GM08714 (cell line): Measurements from ENCODE around the gene SSU72.
"Not testable (repeated sequence)": the region's sequence is repeated elsewhere in the genome, so short reads cannot be mapped to it uniquely, and the experiment has no call there.

Source experiments
- H3K4me3 ChIP-seq: fragments of 200-500 bp; sonication (Bioruptor generic); 2 replicates; pipeline ENCODE4 v1.5.1; 2014; ENCODE audit warnings: mild to moderate bottlenecking, low read length, inconsistent platforms
- ZNF274 ChIP-seq: IDR thresholded peaks from 2 replicates; pipeline ENCODE4 v1.6.1; 2012; ENCODE audit warnings: mild to moderate bottlenecking, low read depth, low read length

Gene SSU72

DNA sequence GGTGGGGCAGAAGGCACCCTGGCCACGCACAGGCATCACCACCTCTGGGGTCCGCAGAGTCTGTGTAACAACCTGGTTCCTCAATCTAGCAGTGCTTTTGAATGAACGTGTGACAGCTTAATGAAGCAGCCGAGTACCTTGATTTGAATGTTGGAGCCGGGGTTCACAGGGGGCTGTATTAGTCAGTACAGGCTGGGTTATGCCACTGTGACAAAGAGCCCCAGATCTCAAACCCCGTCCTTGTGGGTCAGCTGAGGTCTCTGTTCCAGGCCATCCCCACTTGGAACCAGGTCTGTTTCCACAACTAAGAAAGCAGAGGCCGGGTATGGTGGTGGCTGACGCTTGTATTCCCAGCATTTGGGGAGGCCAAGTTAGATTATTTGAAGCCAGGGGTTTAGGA, 44.7 kb downstream of the SSU72 start:
- H3K4me3 ChIP-seq, result no peak overlapping the region
- TF ChIP-seq ZNF274, result no peak

GRCh38 chr1:1529321-1529720, 45.3 kb downstream of the SSU72 start:
- H3K4me3 ChIP-seq, result no peak overlapping the region
- no peak for TF ChIP-seq ZNF274

- TF ChIP-seq ZNF274, result no peak
- no peak overlapping the region for H3K4me3 ChIP-seq
These were observed 46.1 kb downstream of the SSU72 start for GRCh38 chr1:1528301-1529267.

DNA sequence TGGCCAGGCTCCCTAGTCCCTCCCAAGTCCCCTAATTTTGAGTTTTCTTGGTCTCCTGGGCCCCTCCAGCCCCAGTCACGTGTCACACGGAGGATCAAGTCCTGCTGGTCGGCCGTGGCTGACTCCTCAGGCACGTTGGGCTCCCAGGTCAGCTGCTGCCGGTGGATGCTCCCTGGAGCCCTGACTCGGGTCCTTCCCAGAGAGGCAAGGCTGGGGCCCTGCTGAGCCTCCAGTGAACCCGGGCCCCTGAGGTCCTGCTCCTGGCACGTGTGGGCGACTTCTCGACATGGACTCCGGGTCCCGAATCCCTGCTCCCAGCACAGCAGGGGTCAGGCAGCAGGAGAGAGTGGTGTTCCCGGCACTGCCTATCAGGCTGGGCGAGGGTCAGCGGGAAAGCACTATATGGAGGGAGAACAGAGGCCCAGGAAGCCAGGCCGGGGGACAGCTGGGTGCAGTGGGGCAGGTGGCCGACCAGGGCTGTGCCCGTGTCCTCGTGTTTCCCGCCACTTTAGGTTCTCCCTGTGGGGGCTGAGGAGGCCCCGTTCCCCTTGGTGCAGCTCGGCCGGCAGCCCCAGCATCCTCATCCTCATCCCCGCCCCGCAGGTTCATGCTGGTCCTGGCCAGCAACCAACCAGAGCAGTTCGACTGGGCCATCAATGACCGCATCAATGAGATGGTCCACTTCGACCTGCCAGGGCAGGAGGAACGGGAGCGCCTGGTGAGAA, 47.4 kb downstream of the SSU72 start:
- no peak overlapping the region for H3K4me3 ChIP-seq
- TF ChIP-seq ZNF274, result no peak

DNA sequence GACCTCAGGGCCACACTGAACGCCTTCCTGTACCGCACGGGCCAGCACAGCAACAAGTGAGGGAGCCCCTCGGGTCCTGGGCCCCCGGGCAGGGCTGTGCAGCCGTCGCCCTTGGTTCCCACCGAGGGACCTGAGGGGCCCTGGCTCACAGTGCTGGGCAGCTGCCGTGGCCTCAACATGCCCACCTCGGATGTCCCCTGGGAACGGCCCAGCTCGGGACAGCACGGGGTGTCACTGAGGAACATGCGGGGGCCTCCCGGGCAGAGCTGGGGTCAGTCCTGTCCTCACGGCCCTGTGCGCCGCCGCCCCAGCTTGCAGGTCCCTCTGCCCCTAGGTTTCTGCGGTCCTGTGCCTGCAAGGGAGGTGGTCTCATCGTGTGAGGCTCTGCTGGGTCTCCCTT, 48.2 kb downstream of the SSU72 start:
- H3K4me3 ChIP-seq, result not testable (repeated sequence)

- not testable (repeated sequence) for H3K4me3 ChIP-seq
These were observed 49.8 kb downstream of the SSU72 start for GRCh38 chr1:1524750-1525383.

DNA sequence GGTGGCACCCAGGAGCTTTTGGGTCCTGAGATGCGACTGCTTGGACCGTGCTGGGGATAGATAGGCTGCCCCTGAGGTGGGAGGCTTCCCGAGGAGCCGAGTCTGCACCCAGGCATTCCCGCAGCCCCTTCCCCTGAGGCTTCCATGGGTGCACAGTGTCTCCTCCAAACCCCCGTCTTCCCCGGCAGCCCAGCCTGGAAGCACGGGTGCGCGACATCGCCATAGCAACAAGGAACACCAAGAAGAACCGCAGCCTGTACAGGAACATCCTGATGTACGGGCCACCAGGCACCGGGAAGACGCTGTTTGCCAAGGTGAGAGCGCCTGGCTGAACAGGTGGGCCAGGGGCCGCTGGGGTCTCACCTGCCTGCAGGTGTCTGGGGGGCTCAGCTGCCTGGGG, 51.0 kb downstream of the SSU72 start:
- not testable (repeated sequence) for H3K4me3 ChIP-seq

DNA sequence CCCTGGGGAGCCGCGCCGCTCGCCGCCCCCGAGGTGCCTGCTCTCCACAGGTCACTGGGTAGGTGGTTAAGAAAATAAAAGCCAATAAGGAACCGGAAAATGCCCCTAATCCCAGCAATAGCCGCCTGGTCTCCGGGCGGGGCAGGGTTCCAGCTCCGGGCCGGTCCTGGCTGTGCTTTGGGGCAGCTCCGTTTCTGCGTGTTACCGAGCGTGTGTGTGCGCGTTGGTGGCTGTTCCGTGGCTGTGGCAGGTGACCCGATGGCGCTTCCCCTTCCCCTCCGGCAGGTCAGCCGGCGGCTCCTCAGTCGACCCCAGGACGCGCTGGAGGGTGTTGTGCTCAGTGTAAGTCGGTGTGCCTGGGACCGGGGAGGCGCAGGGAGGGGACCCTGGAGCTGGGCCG, 51.4 kb downstream of the SSU72 start:
- not testable (repeated sequence) for H3K4me3 ChIP-seq

- H3K4me3 ChIP-seq, result not testable (repeated sequence)
These were observed 52.1 kb downstream of the SSU72 start for GRCh38 chr1:1522536-1522935.

DNA sequence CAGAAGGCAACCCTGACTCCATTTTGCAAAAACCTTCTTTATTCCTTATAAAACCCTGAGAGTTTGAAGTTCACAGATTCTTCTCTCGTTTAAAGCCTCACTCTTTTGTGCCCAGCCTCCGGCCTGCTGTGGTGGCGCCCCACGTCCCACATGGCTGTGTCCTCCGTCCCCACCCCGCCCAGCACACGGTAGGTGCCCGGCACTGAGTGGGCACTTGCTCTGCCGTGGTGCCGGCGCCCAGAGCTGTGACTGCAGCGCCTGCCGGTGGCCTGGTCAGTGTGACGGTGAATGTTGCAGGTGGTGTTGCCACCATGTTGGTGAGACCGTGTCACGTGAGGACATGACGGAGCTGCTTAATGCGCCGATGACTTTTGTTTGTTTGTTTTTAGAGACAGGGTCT, 53.3 kb downstream of the SSU72 start:
- TF ChIP-seq ZNF274, result no peak
- H3K4me3 ChIP-seq, result no peak overlapping the region

DNA sequence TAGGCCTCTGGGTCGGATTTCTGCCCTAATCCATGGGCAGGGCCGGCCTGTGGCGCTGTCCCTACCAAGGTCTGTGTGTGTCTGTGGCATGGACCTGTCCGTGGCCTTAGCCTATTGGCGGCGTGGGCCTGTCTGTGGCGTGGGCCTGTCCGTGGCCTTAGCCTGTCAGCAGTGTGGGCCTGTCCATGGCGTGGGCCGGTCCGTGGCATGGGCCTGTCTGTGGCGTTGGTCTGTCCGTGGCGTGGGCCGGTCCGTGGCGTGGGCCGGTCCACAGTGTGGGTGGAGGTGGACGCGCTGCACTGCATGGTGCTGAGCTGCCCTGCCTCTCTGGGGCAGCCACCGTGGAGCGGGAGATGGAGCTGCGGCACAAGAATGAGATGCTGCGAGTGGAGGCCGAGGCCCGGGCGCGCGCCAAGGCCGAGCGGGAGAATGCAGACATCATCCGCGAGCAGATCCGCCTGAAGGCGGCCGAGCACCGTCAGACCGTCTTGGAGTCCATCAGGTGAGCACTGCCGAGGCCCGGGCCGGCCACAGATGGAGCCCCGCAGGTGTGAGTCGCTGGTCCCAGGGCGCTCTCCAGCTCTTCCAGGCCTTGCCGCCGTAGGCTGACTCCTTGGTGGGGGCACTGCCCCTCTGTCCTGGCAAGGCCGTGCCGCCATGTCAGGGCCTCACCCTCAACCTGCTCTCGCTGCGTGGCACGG, 54.7 kb downstream of the SSU72 start:
- H3K4me3 ChIP-seq, result not testable (repeated sequence)

DNA sequence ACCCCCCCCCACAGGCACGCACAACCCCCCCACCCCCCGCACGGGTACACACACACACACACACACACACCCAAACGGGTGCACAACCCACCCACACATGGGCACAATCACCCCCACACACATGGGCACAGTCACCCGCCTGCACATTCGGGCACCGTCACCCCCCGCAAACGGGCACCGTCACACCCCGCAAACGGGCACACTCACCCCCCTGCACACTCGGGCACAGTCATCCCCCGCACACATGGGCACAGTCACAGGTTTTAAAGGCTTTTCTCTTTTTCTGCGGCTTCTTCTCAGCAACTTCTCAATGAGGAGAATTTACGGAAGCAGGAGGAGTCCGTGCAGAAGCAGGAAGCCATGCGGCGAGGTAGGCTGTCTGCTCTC, 56.0 kb downstream of the SSU72 start:
- not testable (repeated sequence) for H3K4me3 ChIP-seq

DNA sequence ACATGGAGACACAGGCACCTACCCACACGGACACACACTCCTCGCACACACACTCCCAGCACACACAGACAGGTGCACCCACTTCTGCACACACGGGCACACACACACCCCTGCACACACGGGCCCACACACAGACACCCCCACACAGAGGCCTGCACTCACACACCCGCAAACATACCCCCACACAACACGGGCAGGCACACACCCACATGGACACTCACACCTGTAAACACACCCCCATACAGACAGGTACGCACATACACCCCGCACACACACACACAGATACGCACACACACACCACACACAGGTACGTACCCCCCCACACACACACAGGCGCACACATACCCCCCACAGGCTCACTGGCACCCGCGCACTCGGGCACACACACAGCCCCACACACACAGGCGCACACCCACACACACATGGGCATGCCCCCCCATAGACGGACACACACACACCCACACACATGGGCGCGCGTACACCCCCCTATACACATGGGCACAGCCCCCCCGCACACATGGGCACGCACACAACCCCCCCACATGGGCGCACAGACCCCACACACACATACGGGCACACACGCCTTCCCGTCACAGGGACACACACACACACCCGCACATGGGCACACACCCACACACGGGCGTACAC, 56.6 kb downstream of the SSU72 start:
- H3K4me3 ChIP-seq, result no peak overlapping the region
- no peak for TF ChIP-seq ZNF274

GRCh38 chr1:1516923-1517322, 57.7 kb downstream of the SSU72 start:
- not testable (repeated sequence) for H3K4me3 ChIP-seq

DNA sequence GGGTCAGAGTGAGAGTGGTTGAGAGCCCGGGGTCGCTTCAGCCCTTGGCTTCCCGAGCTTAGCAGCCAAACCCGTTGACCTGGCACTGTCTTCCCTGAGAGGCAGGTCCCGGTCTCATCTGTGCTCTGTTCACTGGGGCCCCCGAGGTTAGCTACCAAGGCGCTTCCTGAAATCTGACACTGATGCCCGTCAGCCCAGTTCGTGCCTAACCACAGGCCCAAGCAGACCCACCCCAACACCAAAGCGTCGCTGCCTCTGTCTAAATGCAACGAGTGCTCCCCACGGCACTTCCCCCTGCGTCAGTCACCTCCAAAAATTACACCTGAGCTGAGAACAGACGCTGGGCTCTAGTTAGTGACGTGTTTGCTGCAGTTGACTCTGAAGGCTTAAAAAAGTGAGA, 60.3 kb downstream of the SSU72 start:
- not testable (repeated sequence) for H3K4me3 ChIP-seq

DNA sequence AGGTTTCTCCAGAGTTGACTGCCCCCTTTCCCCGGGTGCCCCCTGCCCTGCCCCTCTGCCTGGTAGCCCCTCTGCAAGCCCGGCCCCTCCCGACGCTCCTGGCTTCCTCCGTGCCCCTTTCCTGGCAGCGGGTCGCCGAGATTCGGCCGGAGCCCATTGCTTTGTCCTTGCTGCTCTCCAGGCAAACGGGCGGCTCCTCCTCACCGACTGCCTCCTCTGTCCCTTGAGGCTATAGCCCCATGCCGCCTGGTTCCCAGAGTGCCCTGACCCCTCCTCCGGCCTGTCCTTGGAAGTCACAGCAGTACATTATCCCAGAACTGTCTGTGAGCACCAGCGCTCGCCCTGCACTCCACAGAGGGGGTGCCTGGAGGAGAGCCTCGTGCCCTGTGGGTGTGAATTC, 61.0 kb downstream of the SSU72 start:
- H3K4me3 ChIP-seq, result peak overlapping the region; percentile 28; the same call in 1 of the 2 replicates

GRCh38 chr1:1512425-1512824, 62.2 kb downstream of the SSU72 start:
- H3K4me3 ChIP-seq, result peak overlapping the region; percentile 84; the same call in 1 of the 2 replicates
